Measurements from ENCODE around the gene MLLT6.

Gene MLLT6

DNA sequence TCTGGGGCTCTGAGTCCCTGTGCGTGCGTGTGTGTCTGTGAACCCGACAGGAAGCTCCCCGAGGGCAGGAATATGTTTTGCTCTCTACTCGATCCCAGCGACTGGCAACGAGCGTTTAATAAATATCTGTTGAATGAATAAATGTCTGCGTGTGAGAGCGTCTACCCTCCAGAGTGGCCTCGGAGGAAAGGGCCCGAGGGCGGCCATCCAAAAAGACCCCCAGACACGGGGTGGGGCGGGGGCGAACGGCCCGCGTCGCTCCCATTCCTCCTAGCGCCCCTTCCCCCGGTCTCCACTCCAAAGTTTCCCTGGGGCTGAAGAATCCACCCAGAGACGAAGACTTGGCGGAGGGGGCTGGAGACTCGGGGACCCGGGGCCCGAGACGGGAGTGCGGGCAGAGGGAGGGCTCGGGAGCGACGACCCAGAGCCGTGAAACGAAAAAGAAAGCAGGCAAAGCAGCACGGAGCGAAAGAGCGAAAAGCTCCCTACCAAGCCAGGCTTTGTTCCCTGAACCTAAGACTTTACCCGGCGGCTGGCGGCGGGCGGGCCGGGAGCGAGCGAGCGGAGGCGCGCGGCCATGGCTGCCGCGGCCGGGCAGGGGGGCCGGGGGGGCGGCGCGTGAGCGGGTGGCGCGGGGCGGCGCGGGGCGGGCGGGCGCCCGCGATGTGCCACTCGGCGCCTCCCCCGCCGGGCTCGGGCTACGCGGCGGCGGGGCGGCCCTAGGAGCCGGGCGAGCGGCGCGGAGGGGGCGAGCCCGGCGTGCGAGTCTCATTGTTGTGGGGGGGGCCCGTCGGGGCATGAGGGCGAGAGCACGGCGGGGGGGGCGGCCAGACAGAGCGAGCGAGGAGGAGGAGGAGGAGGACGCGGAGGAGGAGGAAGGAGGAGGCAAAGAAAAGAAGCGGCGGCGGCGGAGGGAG lies at the start of gene MLLT6:
TSS of gene MLLT6 (plus strand) at position 668 of the 917 bp plus-strand sequence. CDS start 360 bp downstream, outside the sequence.
- DNase-seq (ENCODE audit: low read depth in 2 of 2): peak; percentile 57 to 67

GRCh38 chr17:38656959-38657823 lies 47.9 kb upstream of the MLLT6 start:
- no peak for DNase-seq (ENCODE audit: low read depth in 2 of 2)

DNA sequence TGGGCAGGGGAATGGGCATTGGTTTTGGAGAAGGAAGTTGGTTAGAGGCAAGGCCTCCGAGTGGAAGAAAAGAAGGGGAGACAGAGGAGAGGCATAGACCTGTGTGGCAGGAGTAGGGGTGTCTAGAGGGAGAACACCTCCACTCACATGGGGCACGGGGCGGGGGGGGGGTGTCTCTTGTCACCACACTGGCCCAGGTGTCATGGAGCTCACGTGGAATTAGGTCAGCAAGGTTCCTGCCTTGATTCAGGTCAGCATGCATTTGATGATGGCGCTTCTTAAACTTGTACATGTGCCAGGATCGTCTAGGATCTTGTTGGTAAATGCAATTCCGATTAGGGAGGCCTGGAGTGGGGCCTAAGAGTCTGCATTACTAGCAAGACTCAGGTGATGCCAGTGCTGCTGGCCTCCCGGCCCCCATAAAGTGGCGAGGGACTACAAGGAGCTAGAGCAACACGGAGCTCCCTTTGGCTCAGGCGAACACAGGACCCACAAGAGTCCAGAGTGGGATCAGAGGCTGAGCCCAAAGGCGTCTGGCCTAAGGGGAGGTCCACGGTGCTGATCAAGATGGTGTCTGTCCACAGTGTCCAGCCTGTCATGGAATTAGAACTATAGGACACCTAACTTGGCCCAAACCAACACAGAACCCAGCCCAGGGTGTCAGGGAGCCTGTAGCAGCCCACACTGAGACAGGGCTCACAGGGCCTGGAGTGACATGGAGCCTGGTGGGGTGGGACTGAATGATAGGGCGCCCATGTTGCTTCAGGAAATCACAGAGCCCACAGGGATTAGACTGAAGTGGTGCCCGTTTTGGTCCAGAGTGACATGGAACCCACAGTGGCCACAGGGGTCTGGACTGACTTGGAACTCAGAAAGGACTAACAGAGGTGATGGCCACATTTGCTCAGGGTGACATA lies 47.0 kb upstream of the MLLT6 start:
- no peak for DNase-seq (ENCODE audit: low read depth in 2 of 2)

DNA sequence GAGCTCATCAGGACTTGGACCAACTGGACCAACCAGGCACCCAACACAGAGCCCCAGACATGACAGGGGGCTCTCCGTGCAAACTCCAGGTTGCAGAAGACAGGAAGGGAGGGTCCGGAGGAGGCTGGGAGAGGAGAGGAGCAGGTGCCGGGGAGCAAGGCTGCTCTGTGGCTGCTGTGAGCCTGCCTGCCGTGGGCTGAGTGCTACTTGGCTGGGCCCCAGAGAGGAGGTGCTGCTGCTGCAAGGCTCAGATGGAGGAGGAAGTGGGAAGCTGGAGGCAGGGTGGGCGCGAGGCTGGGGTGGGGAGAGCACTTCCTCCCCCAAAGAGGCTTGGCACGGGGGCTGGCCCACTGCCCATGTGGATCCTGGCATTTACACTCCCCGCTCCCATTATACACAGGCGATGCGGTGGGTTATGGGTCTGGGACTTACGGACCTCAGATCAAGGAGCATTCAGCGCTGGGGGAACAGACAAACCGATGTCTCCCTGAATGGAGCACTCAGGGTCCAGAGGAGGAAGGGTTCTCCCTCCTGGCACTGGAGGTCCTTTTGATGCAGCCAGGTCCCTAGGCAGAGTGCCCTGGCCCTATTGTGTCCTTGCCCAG lies 46.2 kb upstream of the MLLT6 start:
- no peak for DNase-seq (ENCODE audit: low read depth in 2 of 2)

DNA sequence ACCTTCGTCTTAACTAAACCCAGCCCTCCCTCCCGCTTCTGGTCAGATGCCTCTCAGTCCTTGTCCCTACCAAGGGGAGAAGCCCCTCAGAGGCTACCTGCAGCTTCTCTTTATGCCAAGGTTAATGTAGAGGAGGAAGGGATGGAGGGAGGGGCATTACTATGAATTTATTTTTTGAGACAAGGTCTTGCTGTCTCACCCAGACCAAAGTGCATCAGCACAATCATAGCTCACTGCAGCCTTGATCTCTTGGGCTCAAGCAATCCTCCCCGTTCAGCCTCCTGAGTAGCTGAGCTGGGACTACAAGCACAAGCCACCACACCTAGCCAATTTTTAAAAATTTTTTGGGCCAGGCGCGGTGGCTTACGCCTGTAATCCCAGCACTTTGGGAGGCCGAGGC lies 45.7 kb upstream of the MLLT6 start:
- DNase-seq (ENCODE audit: low read depth in 2 of 2): no peak

DNA sequence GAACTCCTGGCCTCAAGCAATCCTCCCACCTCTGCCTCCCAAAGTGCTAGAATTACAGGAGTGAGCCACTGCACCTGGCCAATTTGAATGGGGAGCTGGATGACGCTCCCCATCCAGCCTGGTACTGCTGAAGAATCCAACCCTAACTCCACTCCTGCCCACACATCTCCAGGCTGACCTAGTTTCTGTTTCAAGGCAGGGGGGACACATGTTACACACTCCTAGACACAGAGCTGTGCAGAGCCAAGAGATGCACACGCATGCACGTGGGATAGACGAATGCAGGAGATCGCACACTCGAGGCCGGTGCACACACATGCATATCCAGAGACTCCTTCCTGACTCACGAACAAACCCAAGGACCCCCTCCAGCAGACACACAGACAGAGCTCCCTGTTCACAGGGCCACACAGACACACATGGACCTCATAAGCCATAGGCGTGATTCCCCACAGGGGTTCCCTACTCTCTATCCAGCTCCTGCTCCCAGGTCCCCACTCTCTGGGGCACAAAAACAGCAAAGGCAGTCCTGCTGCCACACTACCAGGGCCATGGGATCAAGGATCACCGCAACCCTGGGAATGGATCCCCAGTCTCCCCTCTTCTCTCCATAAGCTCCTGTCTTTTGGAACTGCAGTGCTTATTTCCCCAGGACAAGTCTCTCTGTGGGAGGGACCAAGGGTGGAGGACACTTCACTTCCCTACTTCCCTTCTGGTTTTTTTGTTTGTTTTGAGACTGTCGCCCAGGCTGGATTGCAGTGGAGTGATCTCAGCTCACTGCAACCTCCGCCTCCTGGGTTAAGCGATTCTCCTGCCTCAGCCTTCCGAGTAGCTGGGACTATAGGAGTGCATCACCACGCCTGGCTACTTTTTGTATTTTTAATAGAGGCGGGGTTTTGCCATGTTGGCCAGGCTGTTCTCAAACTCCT lies 44.7 kb upstream of the MLLT6 start:
- DNase-seq (ENCODE audit: low read depth in 2 of 2): no peak

DNA sequence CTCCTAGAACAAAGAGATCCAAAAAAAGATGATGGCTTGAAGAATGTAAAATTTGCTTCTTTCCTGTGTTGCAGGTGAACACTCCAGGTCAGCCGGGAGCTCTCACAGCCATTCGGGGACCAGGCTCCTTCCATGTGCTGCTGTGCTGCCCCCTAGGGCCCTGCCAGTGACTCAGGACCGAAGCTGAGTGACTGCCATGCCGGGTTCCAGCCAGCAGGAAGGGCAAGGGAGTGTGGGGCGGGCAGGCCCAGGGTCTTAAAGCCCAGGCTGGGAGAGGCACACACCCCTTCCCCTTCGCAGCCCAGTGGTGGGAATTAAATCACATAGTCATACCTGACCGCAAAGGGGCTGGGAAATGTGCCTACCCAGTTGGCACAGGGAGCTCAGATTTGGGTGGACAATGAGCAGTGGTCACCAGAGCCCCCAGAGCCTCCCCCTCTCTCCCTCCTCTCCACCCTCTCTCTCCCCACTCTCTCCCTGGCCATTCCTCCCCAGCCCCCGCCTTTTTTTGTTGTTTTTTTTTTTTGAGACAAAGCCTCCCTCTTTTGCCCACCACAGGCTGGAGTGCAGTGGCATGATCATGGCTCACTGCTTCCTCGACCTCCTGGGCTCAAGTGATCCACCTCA lies 41.8 kb upstream of the MLLT6 start:
- DNase-seq (ENCODE audit: low read depth in 2 of 2): no peak

- DNase-seq (ENCODE audit: low read depth in 2 of 2): no peak
These were observed 41.0 kb upstream of the MLLT6 start for GRCh38 chr17:38663964-38664644.

GRCh38 chr17:38667099-38667786 lies 37.8 kb upstream of the MLLT6 start:
- DNase-seq (ENCODE audit: low read depth in 2 of 2): peak in 1 of 2 donors; percentile 15

DNA sequence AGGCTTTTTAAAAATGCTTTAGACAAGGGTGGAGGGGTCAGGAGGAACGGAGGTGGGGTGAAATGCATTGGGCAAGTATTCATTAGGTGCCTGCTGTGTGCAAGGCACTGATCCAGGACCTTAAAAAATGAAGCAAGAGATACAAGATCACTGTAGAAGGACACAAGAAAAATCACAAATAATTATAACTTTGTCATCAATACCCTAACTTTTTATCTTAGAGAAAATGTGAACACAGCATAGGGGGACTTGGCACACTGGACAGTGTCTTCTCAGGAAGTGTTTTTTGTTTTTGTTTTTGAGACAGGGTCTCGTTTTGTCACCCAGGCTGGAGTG lies 37.3 kb upstream of the MLLT6 start:
- no peak for DNase-seq (ENCODE audit: low read depth in 2 of 2)

DNA sequence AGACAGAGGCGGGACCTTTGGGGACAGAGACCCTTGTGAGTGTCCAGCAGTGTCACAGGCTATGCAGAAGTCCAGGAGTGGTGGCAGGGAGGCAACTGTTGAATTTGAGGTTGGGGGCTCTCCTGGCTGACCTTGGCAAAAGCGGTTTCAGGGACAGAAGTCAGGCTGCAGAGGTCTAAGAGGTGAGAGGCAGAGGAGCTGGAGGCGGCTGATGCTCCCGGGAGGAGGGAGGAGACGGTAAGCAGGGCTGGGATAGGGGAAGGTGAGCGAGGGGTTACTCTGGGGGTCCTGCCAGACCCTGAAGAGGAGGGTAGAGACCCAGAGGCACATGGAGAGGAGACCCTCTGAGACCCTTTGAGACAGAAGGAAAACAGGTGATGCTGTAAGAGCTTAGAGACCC lies 35.6 kb upstream of the MLLT6 start:
- no peak for DNase-seq (ENCODE audit: low read depth in 2 of 2)

DNA sequence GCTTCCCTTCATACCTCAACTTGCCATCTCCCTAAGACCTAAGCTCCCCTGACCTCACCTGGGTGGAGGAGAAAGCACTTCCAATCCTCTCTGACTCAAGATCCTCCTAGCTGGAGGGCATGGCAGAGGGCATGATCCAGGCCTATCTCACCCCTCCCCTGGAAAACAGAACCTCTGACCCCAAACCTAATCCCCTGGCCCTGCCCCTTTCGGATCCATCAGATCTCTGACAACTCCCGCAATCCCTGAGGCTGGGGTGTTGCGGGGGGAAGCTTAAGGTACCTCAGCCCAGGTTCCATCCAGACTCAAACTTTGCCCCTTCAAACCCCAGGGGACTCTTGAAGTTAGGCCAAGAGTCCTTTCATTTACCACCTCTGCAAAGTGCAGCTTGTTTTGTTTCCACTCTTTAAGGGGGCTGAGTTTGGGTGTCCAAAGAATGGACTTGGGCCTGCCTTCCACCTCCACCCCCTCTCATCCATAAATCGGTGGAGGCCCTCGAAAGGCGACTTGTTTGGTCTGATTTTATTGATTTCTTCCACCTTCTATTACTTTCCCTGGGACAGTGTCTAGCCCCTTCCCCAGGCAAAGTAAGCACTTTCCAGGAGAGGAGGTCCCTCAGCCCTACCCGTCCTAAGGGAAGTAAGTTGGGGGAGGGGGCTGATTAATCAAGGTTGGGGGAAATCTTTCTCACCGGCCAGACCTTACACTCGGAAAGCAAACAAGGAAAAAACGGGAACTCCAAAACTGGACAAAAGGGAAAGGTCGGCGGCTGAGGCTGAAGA lies 32.9 kb upstream of the MLLT6 start:
- no peak for DNase-seq (ENCODE audit: low read depth in 2 of 2)

GRCh38 chr17:38672788-38673706 lies 32.0 kb upstream of the MLLT6 start:
- no peak for DNase-seq (ENCODE audit: low read depth in 2 of 2)

- DNase-seq (ENCODE audit: low read depth in 2 of 2): no peak
These were observed 31.4 kb upstream of the MLLT6 start for GRCh38 chr17:38673707-38674013.

DNA sequence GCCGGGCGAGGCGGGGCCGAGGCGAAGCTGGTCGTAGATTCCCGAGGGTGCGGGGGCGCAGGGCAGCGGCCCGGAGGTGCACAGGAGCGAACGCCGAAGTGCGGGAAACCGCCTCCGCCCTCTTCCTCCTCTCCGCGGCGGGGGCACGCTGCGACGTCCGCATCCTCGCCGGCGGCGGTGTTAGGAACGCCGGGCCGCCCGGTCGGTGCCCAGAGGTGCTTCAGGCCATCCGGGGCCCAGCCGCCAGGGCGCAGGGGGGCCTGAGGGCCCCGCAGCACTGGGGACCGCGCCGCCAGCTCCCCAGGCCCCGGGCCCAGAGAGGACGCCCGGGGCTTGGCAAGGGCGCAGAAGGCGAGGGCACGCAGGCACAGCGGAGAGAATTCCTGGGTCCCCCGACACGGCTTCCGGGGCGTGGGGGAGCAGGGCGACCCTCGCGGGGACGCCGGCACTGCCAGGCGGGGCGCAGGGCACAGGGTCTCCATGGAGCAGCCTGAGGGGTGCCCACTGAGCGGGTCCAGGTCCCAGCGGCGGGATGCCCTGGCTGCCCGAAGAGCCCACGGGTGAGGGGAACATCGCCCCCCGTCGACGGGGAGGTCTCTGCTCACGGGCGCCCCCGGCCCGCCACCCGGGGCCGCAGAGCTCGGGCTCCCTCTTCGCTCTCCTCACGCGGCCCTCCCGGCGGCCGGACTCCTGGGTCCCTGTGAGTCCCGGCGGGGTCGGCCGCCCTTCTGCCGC lies 30.9 kb upstream of the MLLT6 start:
- no peak for DNase-seq (ENCODE audit: low read depth in 2 of 2)

Measured in stimulated activated CD4-positive, alpha-beta T cell treated with anti-CD3 and anti-CD28 coated beads, Interleukin-1b, Interleukin-23, amount 100 ng/mL, for 1 hour (primary cell).